AG04450 (cell line): ENCODE measurements around the gene AFF3. TPM values are rescaled to one million over a fixed set of nuclear protein-coding genes. Genes with fewer than 3 reads are reported as not detected.

Source experiments
- CTCF ChIA-PET: fragments of 300-600, 350-600 bp; formaldehyde crosslinking; extraction: SDS; loops from one replicate; lab custom pipeline; 2022; ENCODE audit warnings: antibody characterized with exemption, inconsistent platforms; lab: Charles Lee
- POLR2A ChIA-PET: fragments of 350-600 bp; formaldehyde crosslinking; extraction: SDS; loops from one replicate; lab custom pipeline; 2021; ENCODE audit warnings: antibody characterized with exemption, inconsistent platforms; lab: Yijun Ruan, JAX
- DNase-seq: peaks from one replicate; pipeline ENCODE4 v3.0.0-alpha.2; 2011; ENCODE audit warnings: low read depth, low spot score
- H3K27ac ChIP-seq: one replicate; pipeline ENCODE4 v1.5.1; 2012; ENCODE audit warnings: low read depth, low read length, control low read depth
- H3K27me3 ChIP-seq: one replicate; pipeline ENCODE4 v1.6.0; 2012; ENCODE audit warnings: low read length; ENCODE audit not compliant: control insufficient read depth, insufficient read depth
- H3K4me3 ChIP-seq: 2 replicates; pipeline ENCODE4 v1.5.1; 2011; ENCODE audit warnings: mild to moderate bottlenecking, low read depth, low read length, control low read depth
- H3K9me3 ChIP-seq: 2 replicates; pipeline ENCODE4 v1.5.1; 2012; ENCODE audit warnings: low read length; ENCODE audit not compliant: control insufficient read depth, insufficient read depth
- polyA plus RNA-seq: library from polyadenylated mRNA; depleted of rRNA; stranded (reverse); fragments of >200 nt; gene quantifications from 2 replicates; pipeline ENCODE4 v1.2.3, GENCODE V29; 2011
- TF ChIP-seq, protein P1 (sequence below): IDR thresholded peaks from 2 replicates; pipeline ENCODE4 v1.5.1; 2011; ENCODE audit warnings: low read depth, low read length, control low read depth, inconsistent platforms

Gene AFF3
- polyA plus RNA-seq, 1 experiment: 17.9 TPM

DNA sequence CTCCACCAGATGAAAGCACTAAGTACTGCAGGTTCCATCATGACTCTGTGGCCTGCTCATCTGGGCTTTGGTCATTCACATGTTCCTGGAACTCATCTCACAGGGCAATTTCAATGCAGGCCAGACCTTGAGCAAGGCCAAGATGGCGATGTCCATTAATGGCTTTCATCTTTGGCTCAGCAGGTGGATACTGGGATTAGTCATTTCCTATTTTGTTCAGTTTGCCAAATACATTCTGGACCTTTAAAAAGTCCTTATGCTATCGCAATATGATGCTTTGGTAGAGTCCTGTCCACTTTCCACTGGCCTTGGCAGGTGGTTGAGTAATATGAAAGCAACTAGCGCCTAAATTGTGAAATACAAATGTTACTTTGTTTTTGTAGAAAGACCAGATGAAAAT lies 482.5 kb downstream of the AFF3 start:
- Histone ChIP-seq H3K9me3 (no peaks in the 10 kb centered on the region), H3K27me3 (no peaks in the 10 kb centered on the region), H3K27ac (no peak overlapping the region), H3K4me3 (no peak overlapping the region)
- CTCF ChIA-PET: interaction anchor here (0.6 kb wide), 1 partner anchor 1353 kb away, joined by 3 read pairs; no protein-coding TSS in a partner anchor
- POLR2A ChIA-PET: no interaction called here
- TF ChIP-seq, protein P1, sequence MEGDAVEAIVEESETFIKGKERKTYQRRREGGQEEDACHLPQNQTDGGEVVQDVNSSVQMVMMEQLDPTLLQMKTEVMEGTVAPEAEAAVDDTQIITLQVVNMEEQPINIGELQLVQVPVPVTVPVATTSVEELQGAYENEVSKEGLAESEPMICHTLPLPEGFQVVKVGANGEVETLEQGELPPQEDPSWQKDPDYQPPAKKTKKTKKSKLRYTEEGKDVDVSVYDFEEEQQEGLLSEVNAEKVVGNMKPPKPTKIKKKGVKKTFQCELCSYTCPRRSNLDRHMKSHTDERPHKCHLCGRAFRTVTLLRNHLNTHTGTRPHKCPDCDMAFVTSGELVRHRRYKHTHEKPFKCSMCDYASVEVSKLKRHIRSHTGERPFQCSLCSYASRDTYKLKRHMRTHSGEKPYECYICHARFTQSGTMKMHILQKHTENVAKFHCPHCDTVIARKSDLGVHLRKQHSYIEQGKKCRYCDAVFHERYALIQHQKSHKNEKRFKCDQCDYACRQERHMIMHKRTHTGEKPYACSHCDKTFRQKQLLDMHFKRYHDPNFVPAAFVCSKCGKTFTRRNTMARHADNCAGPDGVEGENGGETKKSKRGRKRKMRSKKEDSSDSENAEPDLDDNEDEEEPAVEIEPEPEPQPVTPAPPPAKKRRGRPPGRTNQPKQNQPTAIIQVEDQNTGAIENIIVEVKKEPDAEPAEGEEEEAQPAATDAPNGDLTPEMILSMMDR: no peak
- DNase-seq: no peak

DNA sequence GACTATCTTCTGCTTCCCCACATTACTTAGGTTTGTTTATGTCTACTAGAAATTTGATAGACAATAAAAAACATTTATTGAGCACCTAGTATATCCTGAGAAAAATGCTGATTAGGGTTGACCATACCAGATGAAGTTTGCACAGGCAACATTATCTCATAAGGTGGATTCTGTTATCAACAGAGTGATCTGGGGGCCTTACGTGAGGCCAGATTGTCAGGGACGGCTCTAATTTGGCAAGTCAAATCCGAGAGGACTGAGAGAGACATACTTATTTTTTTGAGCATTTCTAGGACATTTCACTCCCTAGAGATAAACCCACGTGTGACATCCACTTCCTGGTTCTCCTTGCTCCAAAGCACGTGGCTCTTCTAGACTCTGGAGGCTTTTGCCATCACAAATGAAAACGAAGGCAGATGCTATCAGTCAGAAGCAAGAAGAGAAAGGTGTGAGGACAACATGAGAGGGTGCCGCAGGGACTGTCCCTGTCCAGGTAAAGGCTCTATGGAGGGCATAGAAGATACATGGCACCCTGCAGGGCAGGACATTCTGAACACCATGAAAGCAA lies 484.6 kb downstream of the AFF3 start:
- Histone ChIP-seq H3K9me3 (no peaks in the 10 kb centered on the region), H3K4me3 (no peak overlapping the region), H3K27me3 (no peaks in the 10 kb centered on the region), H3K27ac (no peak overlapping the region)
- CTCF ChIA-PET: no interaction called here
- no peak for DNase-seq
- TF ChIP-seq, protein P1: no peak
- POLR2A ChIA-PET: no interaction called here

DNA sequence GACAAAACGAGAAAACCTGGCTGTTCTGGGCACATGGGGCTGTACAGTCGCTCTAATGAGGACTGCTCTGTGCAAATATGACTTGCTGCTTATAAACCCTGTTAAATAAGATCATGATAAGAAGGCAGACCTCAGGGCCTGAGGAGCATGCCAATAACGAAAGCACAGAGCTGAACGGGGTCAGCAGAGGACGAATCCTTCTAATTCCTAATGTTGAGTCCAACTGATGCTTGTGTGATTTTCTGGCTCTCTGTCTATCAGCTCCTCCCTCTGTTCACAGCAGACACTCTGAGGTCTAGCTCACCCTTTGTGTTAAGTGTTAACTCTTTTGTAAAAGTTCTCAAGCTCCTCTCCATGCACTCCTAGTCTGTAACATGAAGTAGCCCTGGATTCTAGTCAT lies 485.4 kb downstream of the AFF3 start:
- POLR2A ChIA-PET: no interaction called here
- TF ChIP-seq, protein P1: no peak
- H3K27ac ChIP-seq: no peak overlapping the region
- DNase-seq: no peak
- H3K4me3 ChIP-seq: no peak overlapping the region
- H3K9me3 ChIP-seq: no peaks in the 10 kb centered on the region
- CTCF ChIA-PET: no interaction called here
- no peaks in the 10 kb centered on the region for H3K27me3 ChIP-seq

DNA sequence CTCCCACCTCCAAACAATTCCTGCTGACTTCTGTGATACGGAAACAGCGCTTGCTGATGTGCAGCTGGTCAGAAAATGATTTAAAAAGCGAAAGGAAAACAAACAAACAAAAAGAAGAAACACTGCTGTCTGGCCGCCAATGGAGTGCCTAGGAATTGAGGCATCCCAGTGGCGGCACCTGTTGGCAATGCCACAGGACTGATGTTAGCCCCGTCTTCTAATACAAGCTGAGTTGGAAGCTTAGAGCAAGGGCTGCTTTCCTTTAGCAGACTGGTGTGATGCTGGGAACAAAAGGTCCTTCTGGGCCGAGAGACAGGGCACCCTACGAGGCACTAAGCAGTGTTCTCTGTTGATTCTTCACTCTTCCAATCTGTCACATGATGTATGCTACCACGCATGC lies 489.0 kb downstream of the AFF3 start:
- TF ChIP-seq, protein P1: no peak
- DNase-seq: no peak
- no peaks in the 10 kb centered on the region for H3K9me3 ChIP-seq
- POLR2A ChIA-PET: no interaction called here
- no peak overlapping the region for H3K4me3 ChIP-seq
- H3K27me3 ChIP-seq: no peaks in the 10 kb centered on the region
- CTCF ChIA-PET: interaction anchor here (1.0 kb wide), 1 partner anchor 9 kb away, joined by 3 read pairs; no protein-coding TSS in a partner anchor
- H3K27ac ChIP-seq: no peak overlapping the region

DNA sequence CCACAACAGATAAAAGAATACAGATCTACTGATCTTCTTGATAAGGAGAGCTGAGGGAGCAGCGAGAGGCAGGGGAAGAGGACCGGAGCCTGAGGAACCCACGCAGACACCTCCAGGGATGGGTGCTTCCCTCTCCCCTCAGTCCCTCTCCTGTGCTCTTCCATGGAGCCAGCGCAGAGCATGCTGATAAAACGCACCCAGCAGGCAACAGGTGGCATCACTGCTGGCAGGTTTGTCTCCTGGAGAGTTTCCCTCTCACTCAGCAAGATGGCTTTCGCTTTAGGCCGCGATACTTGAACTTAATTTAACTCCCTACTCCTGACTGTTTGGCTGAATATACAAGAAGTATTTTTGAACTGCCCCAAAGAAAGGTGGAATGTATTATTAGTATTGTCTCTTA lies 489.5 kb downstream of the AFF3 start:
- Histone ChIP-seq H3K27me3 (no peaks in the 10 kb centered on the region), H3K9me3 (no peaks in the 10 kb centered on the region), H3K4me3 (no peak overlapping the region), H3K27ac (no peak overlapping the region)
- no peak for DNase-seq
- TF ChIP-seq, protein P1: no peak
- POLR2A ChIA-PET: no interaction called here
- CTCF ChIA-PET: interaction anchor here (1.0 kb wide), 1 partner anchor 10 kb away, joined by 3 read pairs; no protein-coding TSS in a partner anchor
